IMR-90 (cell line): ENCODE data around the gene AUTS2. TPM values are rescaled to one million over a fixed set of nuclear protein-coding genes. Genes with fewer than 3 reads are reported as not detected.

Experiments used
- ATAC-seq: fragments of 200-7000 bp; cut with Tn5 transposase; 2 replicates; pipeline ENCODE4 v1.9.1; 2020; ENCODE audit warnings: low read depth, mild to moderate bottlenecking, moderate library complexity
- BruUV-seq: library from RNA; stranded (reverse); fragments of 400-500 nt; replicated peaks from 2 replicates; lab custom pipeline; 2021; lab: Mats Ljungman, UMichigan
- CTCF ChIA-PET: fragments of 300-600 bp; formaldehyde crosslinking; extraction: SDS; loops from one replicate; lab custom pipeline; 2021; ENCODE audit warnings: antibody characterized with exemption; lab: Yijun Ruan, JAX
- POLR2A ChIA-PET: fragments of 300-600 bp; sonication (Branson Sonifier 250); formaldehyde crosslinking; loops from one replicate; lab custom pipeline; 2022; ENCODE audit warnings: antibody characterized with exemption; ENCODE audit not compliant: unreplicated experiment; lab: Charles Lee
- DNase-seq: peaks from one replicate; pipeline ENCODE4 v3.0.0; 2013
- H2AFZ ChIP-seq: replicated peaks from 2 replicates; pipeline ENCODE3; 2013; ENCODE audit warnings: low read length, mild to moderate bottlenecking; ENCODE audit not compliant: poor library complexity
- H2AK5ac ChIP-seq: 2 replicates; pipeline ENCODE4 v1.6.1; 2013; ENCODE audit warnings: low read depth, low read length, inconsistent platforms
- H2AK9ac ChIP-seq: replicated peaks from 2 replicates; pipeline ENCODE3; 2013; ENCODE audit warnings: mild to moderate bottlenecking, low read depth, low read length, moderate library complexity; ENCODE audit not compliant: poor library complexity
- H2BK120ac ChIP-seq: 2 replicates; pipeline ENCODE4 v1.6.1; 2013; ENCODE audit warnings: low read depth, low read length, inconsistent platforms
- H2BK15ac ChIP-seq: 3 replicates; pipeline ENCODE4 v1.6.1; 2013; ENCODE audit warnings: low read depth, low read length, inconsistent platforms
- H2BK20ac ChIP-seq: 2 replicates; pipeline ENCODE4 v1.6.1; 2013; ENCODE audit warnings: low read depth, mild to moderate bottlenecking, inconsistent platforms, low read length, moderate library complexity
- H2BK5ac ChIP-seq: 2 replicates; pipeline ENCODE4 v1.6.1; 2013; ENCODE audit warnings: mild to moderate bottlenecking, low read depth, low read length, inconsistent platforms; ENCODE audit not compliant: poor library complexity, severe bottlenecking
- H3K14ac ChIP-seq: replicated peaks from 2 replicates; pipeline ENCODE4 v1.6.1; 2013; ENCODE audit warnings: low read depth, low read length, inconsistent platforms
- H3K18ac ChIP-seq: 2 replicates; pipeline ENCODE4 v1.6.1; 2013; ENCODE audit warnings: low read depth, low read length, control low read depth
- H3K23ac ChIP-seq: 2 replicates; pipeline ENCODE4 v1.6.1; 2013; ENCODE audit warnings: low read depth, low read length, inconsistent platforms
- H3K27ac ChIP-seq: 2 replicates; pipeline ENCODE4 v1.5.1; 2013; ENCODE audit warnings: mild to moderate bottlenecking, control low read depth, low read length; ENCODE audit not compliant: insufficient read depth
- H3K27me3 ChIP-seq: 2 replicates; pipeline ENCODE4 v1.6.1; 2013; ENCODE audit warnings: low read length; ENCODE audit not compliant: control insufficient read depth, insufficient read depth
- H3K36me3 ChIP-seq: 2 replicates; pipeline ENCODE4 v1.6.1; 2013; ENCODE audit warnings: low read length, mixed read lengths; ENCODE audit not compliant: control insufficient read depth, insufficient read depth
- H3K4ac ChIP-seq: 2 replicates; pipeline ENCODE4 v1.6.1; 2013; ENCODE audit warnings: low read depth, low read length, inconsistent platforms
- H3K4me1 ChIP-seq: 2 replicates; pipeline ENCODE4 v1.6.1; 2013; ENCODE audit warnings: low read length, mixed read lengths; ENCODE audit not compliant: control insufficient read depth, insufficient read depth
- H3K4me2 ChIP-seq: 2 replicates; pipeline ENCODE4 v1.6.1; 2013; ENCODE audit warnings: low read depth, mild to moderate bottlenecking, control low read depth, low read length, moderate library complexity
- H3K4me3 ChIP-seq: 2 replicates; pipeline ENCODE4 v1.5.1; 2013; ENCODE audit warnings: low read depth, mild to moderate bottlenecking, control low read depth, low read length, moderate library complexity; ENCODE audit not compliant: insufficient read depth
- H3K56ac ChIP-seq: 2 replicates; pipeline ENCODE4 v1.6.1; 2013; ENCODE audit warnings: low read length, inconsistent platforms; ENCODE audit not compliant: insufficient read depth; ENCODE audit errors: extremely low read depth
- H3K79me1 ChIP-seq, 2 experiments: 2 replicates each; pipeline ENCODE4 v1.6.1; 2013; ENCODE audit warnings: low read length in 2 of 2, inconsistent platforms in 1 of 2, low read depth in 1 of 2
- H3K9ac ChIP-seq: 2 replicates; pipeline ENCODE4 v1.6.1; 2013; ENCODE audit warnings: low read depth, low read length, control low read depth
- H3K9me1 ChIP-seq: 2 replicates; pipeline ENCODE4 v1.6.1; 2013; ENCODE audit warnings: low read length, inconsistent platforms; ENCODE audit not compliant: insufficient read depth
- H3K9me3 ChIP-seq: 2 replicates; pipeline ENCODE4 v1.6.1; 2013; ENCODE audit warnings: low read length; ENCODE audit not compliant: control insufficient read depth, insufficient read depth
- H4K20me1 ChIP-seq: 2 replicates; pipeline ENCODE4 v1.6.1; 2013; ENCODE audit warnings: low read length, inconsistent platforms; ENCODE audit not compliant: insufficient read depth
- H4K5ac ChIP-seq: 2 replicates; pipeline ENCODE4 v1.6.1; 2013; ENCODE audit warnings: mild to moderate bottlenecking, low read depth, low read length, control low read depth
- H4K8ac ChIP-seq, 2 experiments: 2 replicates each; pipeline ENCODE4 v1.6.1; 2013; ENCODE audit warnings: low read depth in 2 of 2, low read length in 2 of 2, control low read depth in 1 of 2, inconsistent platforms in 1 of 2
- H4K91ac ChIP-seq: 2 replicates; pipeline ENCODE4 v1.6.1; 2013; ENCODE audit warnings: low read depth, low read length, inconsistent platforms; ENCODE audit not compliant: insufficient read depth
- BHLHE40 ChIP-seq: fragments of 150-350 bp; IDR thresholded peaks from 2 replicates; pipeline ENCODE4 v1.6.1; 2016; ENCODE audit warnings: mild to moderate bottlenecking, low read depth, low read length
- CEBPB ChIP-seq: IDR thresholded peaks from 2 replicates; pipeline ENCODE4 v1.6.1; 2012; ENCODE audit warnings: low read depth, low read length, improper control_type of control experiment
- CHD1 ChIP-seq: IDR thresholded peaks from 2 replicates; pipeline ENCODE4 v1.6.1; 2012; ENCODE audit warnings: low read depth, low read length, improper control_type of control experiment
- FOS ChIP-seq: fragments of 150-350 bp; IDR thresholded peaks from 2 replicates; pipeline ENCODE4 v1.6.1; 2016; ENCODE audit warnings: low read depth, low read length
- MAFK ChIP-seq: IDR thresholded peaks from 2 replicates; pipeline ENCODE4 v1.6.1; 2012; ENCODE audit warnings: low read depth, low read length, improper control_type of control experiment
- MAZ ChIP-seq: IDR thresholded peaks from 2 replicates; pipeline ENCODE4 v1.6.1; 2012; ENCODE audit warnings: low read depth, mild to moderate bottlenecking, low read length, improper control_type of control experiment, moderate library complexity, borderline replicate concordance
- MXI1 ChIP-seq: IDR thresholded peaks from 2 replicates; pipeline ENCODE4 v1.6.1; 2012; ENCODE audit warnings: low read depth, mild to moderate bottlenecking, low read length, moderate library complexity, borderline replicate concordance
- NFE2L2 ChIP-seq: fragments of 150-350 bp; IDR thresholded peaks from 2 replicates; pipeline ENCODE4 v1.6.1; 2016; ENCODE audit warnings: low read depth, mild to moderate bottlenecking, low read length
- POLR2A ChIP-seq: IDR thresholded peaks from 2 replicates; pipeline ENCODE4 v1.6.1; 2012; ENCODE audit warnings: mild to moderate bottlenecking, low read depth, low read length
- RAD21 ChIP-seq: IDR thresholded peaks from 2 replicates; pipeline ENCODE4 v1.6.1; 2012; ENCODE audit warnings: low read length, improper control_type of control experiment
- RCOR1 ChIP-seq: IDR thresholded peaks from 2 replicates; pipeline ENCODE4 v1.6.1; 2012; ENCODE audit warnings: mild to moderate bottlenecking, low read length, improper control_type of control experiment; ENCODE audit not compliant: insufficient replicate concordance
- RFX5 ChIP-seq: IDR thresholded peaks from 2 replicates; pipeline ENCODE4 v1.8.0; 2012; ENCODE audit warnings: low read depth, mild to moderate bottlenecking, low read length, moderate library complexity
- SMC3 ChIP-seq: fragments of 150-350 bp; IDR thresholded peaks from 2 replicates; pipeline ENCODE4 v1.6.1; 2016; ENCODE audit warnings: low read depth, mild to moderate bottlenecking, antibody characterized with exemption, low read length, moderate library complexity
- USF2 ChIP-seq: fragments of 150-350 bp; IDR thresholded peaks from 2 replicates; pipeline ENCODE4 v1.6.1; 2017; ENCODE audit warnings: mild to moderate bottlenecking, antibody characterized with exemption, low read length, low read depth
- WGBS, 2 experiments: methylation state at CpG; one replicate each; pipeline versions ENCODE4 v1.1.5 to v1.1.7; 2013; ENCODE audit warnings: missing lambda C conversion rate in 2 of 2; ENCODE audit not compliant: insufficient read length in 1 of 2; ENCODE audit errors: extremely low coverage in 2 of 2; 5-methylcytosine and 5-hydroxymethylcytosine counted together
- dilution Hi-C: fragments of 300-500 bp; cut with HindIII; formaldehyde crosslinking; loops from one replicate; pipeline ENCODE4 v1.14.3; 2018; ENCODE audit warnings: low sequenced_read_pairs; ENCODE audit not compliant: unreplicated experiment
- in situ Hi-C: fragments of 300-500 bp; cut with MboI; formaldehyde crosslinking; loops from 3 replicates; pipeline ENCODE4 v1.14.3; 2019; ENCODE audit warnings: low sequenced_read_pairs, inconsistent platforms, mixed read lengths
- intact Hi-C: fragments of 100-400 bp; cut with micrococcal nuclease; formaldehyde crosslinking; loops from 2 replicates; pipeline ENCODE4 v1.10.0; 2022
- polyA plus RNA-seq, 3 experiments: library from polyadenylated mRNA; depleted of rRNA; stranded (reverse); fragments of >200 nt; gene quantifications; 2 replicates each; pipeline ENCODE4 v1.2.3, GENCODE V29; 2012; ENCODE audit warnings: low replicate concordance in 1 of 3
- total RNA-seq: library from RNA; depleted of rRNA; stranded (reverse); fragments of >200 nt; gene quantifications from 2 replicates; pipeline ENCODE4 v1.2.3, GENCODE V29; 2012
- TF ChIP-seq, protein P1 (sequence below): fragments of 150-350 bp; IDR thresholded peaks from 2 replicates; pipeline ENCODE4 v1.6.1; 2016; ENCODE audit warnings: low read depth, mild to moderate bottlenecking, low read length, moderate library complexity, borderline replicate concordance
- TF ChIP-seq, protein P2 (sequence below): conservative IDR thresholded peaks from 2 replicates; pipeline ENCODE4 v1.5.1; 2012; ENCODE audit warnings: mild to moderate bottlenecking, low read depth, low read length, improper control_type of control experiment

The AUTS2 gene
- total and polyA plus RNA-seq, 2 of the 4 experiments (the other 2 are of a cell fraction) = 0.90 to 3.0 TPM

DNA sequence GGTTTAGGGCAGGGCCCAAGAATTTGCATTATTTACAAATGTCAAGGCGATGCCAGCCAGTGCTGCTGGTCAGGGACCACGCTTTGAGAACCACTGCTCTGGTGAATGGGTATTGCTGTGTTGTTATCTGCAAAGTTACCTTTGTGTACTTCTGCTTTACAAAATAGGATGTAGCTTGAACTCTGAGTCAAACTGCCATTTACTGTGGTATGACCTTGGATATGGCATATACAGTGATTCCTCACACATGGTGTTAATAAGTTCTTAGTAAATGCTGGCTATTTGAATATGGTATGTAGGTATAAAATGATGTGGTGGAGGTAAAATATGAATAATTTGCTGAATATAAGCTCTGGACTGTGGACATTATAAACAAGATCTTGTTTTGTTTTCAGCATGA, 148.9 kb downstream of the AUTS2 start:
- H3K14ac ChIP-seq = no peak overlapping the region

More for the DNA sequence above, 148.9 kb downstream of the AUTS2 start:
- no peak overlapping the region for H4K5ac ChIP-seq
- in situ Hi-C loops (no loop called here), dilution Hi-C loops (no loop called here), intact Hi-C loops (no loop called here)
- DNase-seq = no peak
- no peaks in the 10 kb centered on the region for H3K4me1 ChIP-seq
- no peaks in the 10 kb centered on the region for H3K36me3 ChIP-seq
- H3K27me3 ChIP-seq = no peaks in the 10 kb centered on the region
- H4K20me1 ChIP-seq = no peaks in the 10 kb centered on the region
- H2BK20ac ChIP-seq = no peak overlapping the region
- no peak overlapping the region for H4K91ac ChIP-seq
- ATAC-seq = no peak
- no peak overlapping the region for H2AFZ ChIP-seq
- no peak overlapping the region for H3K9ac ChIP-seq
- peaks cover 2% of the 10 kb centered on the region; the same call in 1 of the 2 replicates for H3K9me3 ChIP-seq
- no peak overlapping the region for H2BK120ac ChIP-seq
- H4K8ac ChIP-seq = no peak overlapping the region
- no peak overlapping the region for H3K23ac ChIP-seq
- no peak overlapping the region for H3K4me2 ChIP-seq
- H2BK5ac ChIP-seq = no peak overlapping the region
- TF ChIP-seq FOS = no peak
- no peak for TF ChIP-seq BHLHE40
- no peak for TF ChIP-seq POLR2A
- no peak for TF ChIP-seq SMC3
- TF ChIP-seq NFE2L2 = no peak
- TF ChIP-seq MAZ = no peak
- no peak for TF ChIP-seq CHD1
- no peak for TF ChIP-seq CEBPB
- TF ChIP-seq RCOR1 = no peak
- TF ChIP-seq, protein P1, sequence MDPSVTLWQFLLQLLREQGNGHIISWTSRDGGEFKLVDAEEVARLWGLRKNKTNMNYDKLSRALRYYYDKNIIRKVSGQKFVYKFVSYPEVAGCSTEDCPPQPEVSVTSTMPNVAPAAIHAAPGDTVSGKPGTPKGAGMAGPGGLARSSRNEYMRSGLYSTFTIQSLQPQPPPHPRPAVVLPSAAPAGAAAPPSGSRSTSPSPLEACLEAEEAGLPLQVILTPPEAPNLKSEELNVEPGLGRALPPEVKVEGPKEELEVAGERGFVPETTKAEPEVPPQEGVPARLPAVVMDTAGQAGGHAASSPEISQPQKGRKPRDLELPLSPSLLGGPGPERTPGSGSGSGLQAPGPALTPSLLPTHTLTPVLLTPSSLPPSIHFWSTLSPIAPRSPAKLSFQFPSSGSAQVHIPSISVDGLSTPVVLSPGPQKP = no peak
- TF ChIP-seq, protein P2, sequence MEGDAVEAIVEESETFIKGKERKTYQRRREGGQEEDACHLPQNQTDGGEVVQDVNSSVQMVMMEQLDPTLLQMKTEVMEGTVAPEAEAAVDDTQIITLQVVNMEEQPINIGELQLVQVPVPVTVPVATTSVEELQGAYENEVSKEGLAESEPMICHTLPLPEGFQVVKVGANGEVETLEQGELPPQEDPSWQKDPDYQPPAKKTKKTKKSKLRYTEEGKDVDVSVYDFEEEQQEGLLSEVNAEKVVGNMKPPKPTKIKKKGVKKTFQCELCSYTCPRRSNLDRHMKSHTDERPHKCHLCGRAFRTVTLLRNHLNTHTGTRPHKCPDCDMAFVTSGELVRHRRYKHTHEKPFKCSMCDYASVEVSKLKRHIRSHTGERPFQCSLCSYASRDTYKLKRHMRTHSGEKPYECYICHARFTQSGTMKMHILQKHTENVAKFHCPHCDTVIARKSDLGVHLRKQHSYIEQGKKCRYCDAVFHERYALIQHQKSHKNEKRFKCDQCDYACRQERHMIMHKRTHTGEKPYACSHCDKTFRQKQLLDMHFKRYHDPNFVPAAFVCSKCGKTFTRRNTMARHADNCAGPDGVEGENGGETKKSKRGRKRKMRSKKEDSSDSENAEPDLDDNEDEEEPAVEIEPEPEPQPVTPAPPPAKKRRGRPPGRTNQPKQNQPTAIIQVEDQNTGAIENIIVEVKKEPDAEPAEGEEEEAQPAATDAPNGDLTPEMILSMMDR = no peak
- no peak for TF ChIP-seq RFX5
- no peak for TF ChIP-seq MXI1
- TF ChIP-seq MAFK = no peak
- no peak for TF ChIP-seq RAD21
- no peak for TF ChIP-seq USF2
- BruUV-seq = no TSS peak
- no peak overlapping the region for H3K18ac ChIP-seq
- no peak overlapping the region for H2AK9ac ChIP-seq
- ChIA-PET CTCF (no interaction called here), POLR2A (no interaction called here)
- H2AK5ac ChIP-seq = no peak overlapping the region
- no peaks in the 10 kb centered on the region for H3K79me1 ChIP-seq
- H3K4ac ChIP-seq = no peak overlapping the region
- no peak overlapping the region for H3K4me3 ChIP-seq
- H3K56ac ChIP-seq = no peak overlapping the region
- H3K9me1 ChIP-seq = no peaks in the 10 kb centered on the region
- no CpG with 5 or more reads among the region's 2 CpGs for WGBS, 2 experiments
- no peak overlapping the region for H2BK15ac ChIP-seq
- H3K27ac ChIP-seq = no peak overlapping the region
